Endodermal cell (in vitro differentiated cells): Measurements from ENCODE around the gene USP30. TPM values are rescaled to one million over a fixed set of nuclear protein-coding genes. Genes with fewer than 3 reads are reported as not detected.

ENCODE experiments used
- DNase-seq: peaks from one replicate; pipeline ENCODE4 v3.0.0-alpha.2; 2017
- H3K27ac ChIP-seq: 2 replicates; pipeline ENCODE4 v1.5.1; 2013; ENCODE audit warnings: mild to moderate bottlenecking, low read depth, low read length, moderate library complexity
- H3K27me3 ChIP-seq: 2 replicates; pipeline ENCODE4 v1.6.1; 2013; ENCODE audit warnings: mild to moderate bottlenecking, low read length, moderate library complexity; ENCODE audit not compliant: insufficient read depth, control insufficient read depth, poor library complexity, severe bottlenecking
- H3K36me3 ChIP-seq: 2 replicates; pipeline ENCODE4 v1.7.0; 2013; ENCODE audit warnings: mild to moderate bottlenecking, low read length, moderate library complexity; ENCODE audit not compliant: control insufficient read depth, insufficient read depth
- H3K4me1 ChIP-seq: one replicate; pipeline ENCODE4 v1.7.0; 2013; ENCODE audit warnings: low read length; ENCODE audit not compliant: control insufficient read depth, insufficient read depth
- H3K4me3 ChIP-seq: 2 replicates; pipeline ENCODE4 v1.5.1; 2013; ENCODE audit warnings: mild to moderate bottlenecking, low read length, moderate library complexity
- H3K9ac ChIP-seq: 2 replicates; pipeline ENCODE4 v1.6.1; 2013; ENCODE audit warnings: mild to moderate bottlenecking, low read length, moderate library complexity; ENCODE audit not compliant: poor library complexity, severe bottlenecking; ENCODE audit errors: extremely low read depth
- H3K9me3 ChIP-seq: 2 replicates; pipeline ENCODE4 v1.6.1; 2013; ENCODE audit warnings: mild to moderate bottlenecking, low read length, moderate library complexity; ENCODE audit not compliant: control insufficient read depth
- H3K27ac Mint-ChIP-seq: 2 replicates; pipeline ENCODE4 v1.8.0; 2020; ENCODE audit warnings: mixed read lengths
- H3K27me3 Mint-ChIP-seq: 2 replicates; pipeline ENCODE4 v1.8.0; 2021; ENCODE audit warnings: mild to moderate bottlenecking, mixed read lengths; ENCODE audit not compliant: insufficient read depth
- H3K36me3 Mint-ChIP-seq: 2 replicates; pipeline ENCODE4 v1.8.0; 2020; ENCODE audit warnings: low read depth, mixed read lengths
- H3K4me1 Mint-ChIP-seq: 2 replicates; pipeline ENCODE4 v1.8.0; 2020; ENCODE audit warnings: mixed read lengths
- H3K4me3 Mint-ChIP-seq: 2 replicates; pipeline ENCODE4 v1.8.0; 2020; ENCODE audit warnings: mild to moderate bottlenecking, moderate library complexity, mixed read lengths
- H3K9me3 Mint-ChIP-seq: 2 replicates; pipeline ENCODE4 v1.8.0; 2020; ENCODE audit warnings: mild to moderate bottlenecking, mixed read lengths
- CTCF ChIP-seq: fragments of 200-600 bp; sonication (generic); conservative IDR thresholded peaks from 2 replicates; pipeline ENCODE4 v1.5.0; 2021; ENCODE audit warnings: antibody characterized with exemption, mild to moderate bottlenecking
- WGBS, 2 experiments: methylation state at CpG; one replicate each; pipeline versions ENCODE4 v1.1.5 to v1.1.7; 2013; ENCODE audit warnings: missing lambda C conversion rate in 2 of 2, mixed read lengths in 1 of 2; ENCODE audit not compliant: insufficient coverage in 1 of 2, insufficient read length in 1 of 2; 5-methylcytosine and 5-hydroxymethylcytosine counted together
- total RNA-seq, 2 donors: library from RNA; stranded (reverse); fragmentation: NEBNext Ultra II Directional in 1 of 2; extraction: Animal tissue kit (Norgen Biotek cat#: 25700) in 1 of 2; gene quantifications; 2 replicates in 1 of 2; 3 replicates in 1 of 2; pipeline ENCODE4 v1.2.1, GENCODE V29; 2021

Gene USP30
- total RNA-seq, 2 donors from 2014 or later = 6.3 to 10.8 TPM

GRCh38 chr12:109016978-109017377, 35.4 kb upstream of the USP30 start:
- Mint-ChIP-seq H3K27me3 (peaks cover 19% of the 10 kb centered on the region), H3K36me3 (no peaks in the 10 kb centered on the region), H3K4me1 (no peaks in the 10 kb centered on the region), H3K27ac (no peak overlapping the region), H3K9me3 (no peaks in the 10 kb centered on the region), H3K4me3 (no peak overlapping the region)
- TF ChIP-seq CTCF = no peak
- no peak overlapping the region for H3K9ac ChIP-seq
- no peaks in the 10 kb centered on the region for H3K9me3 ChIP-seq
- no peak overlapping the region for H3K27ac ChIP-seq
- peak; percentile 18 for DNase-seq
- H3K27me3 ChIP-seq = no peaks in the 10 kb centered on the region
- no peaks in the 10 kb centered on the region for H3K36me3 ChIP-seq
- WGBS, 2 experiments = 76 to 91% methylated on average over 5 to 6 of the region's 6 CpGs
- H3K4me1 ChIP-seq = no peaks in the 10 kb centered on the region
- no peak overlapping the region for H3K4me3 ChIP-seq

- no peak for DNase-seq
- Mint-ChIP-seq H3K9me3 (no peaks in the 10 kb centered on the region), H3K4me3 (no peak overlapping the region), H3K36me3 (no peaks in the 10 kb centered on the region), H3K4me1 (no peaks in the 10 kb centered on the region), H3K27me3 (peaks cover 26% of the 10 kb centered on the region), H3K27ac (no peak overlapping the region)
- no peaks in the 10 kb centered on the region for H3K9me3 ChIP-seq
- H3K27ac ChIP-seq = no peak overlapping the region
- H3K9ac ChIP-seq = no peak overlapping the region
- no peaks in the 10 kb centered on the region for H3K4me1 ChIP-seq
- H3K27me3 ChIP-seq = peaks cover 4% of the 10 kb centered on the region
- no peaks in the 10 kb centered on the region for H3K36me3 ChIP-seq
- H3K4me3 ChIP-seq = no peak overlapping the region
- TF ChIP-seq CTCF = no peak
- WGBS, 2 experiments = 81 to 87% methylated on average over 4 of the region's 4 CpGs
These were observed 34.1 kb upstream of the USP30 start for GRCh38 chr12:109018296-109018695.

GRCh38 chr12:109020146-109020795, 32.1 kb upstream of the USP30 start:
- Histone ChIP-seq H3K36me3 (no peaks in the 10 kb centered on the region), H3K4me1 (no peaks in the 10 kb centered on the region), H3K27ac (peak overlapping the region; percentile 70), H3K4me3 (no peak overlapping the region), H3K9ac (no peak overlapping the region), H3K27me3 (peaks cover 4% of the 10 kb centered on the region), H3K9me3 (no peaks in the 10 kb centered on the region)
- H3K36me3 Mint-ChIP-seq = no peaks in the 10 kb centered on the region
- H3K4me3 Mint-ChIP-seq = no peak overlapping the region
- no peaks in the 10 kb centered on the region for H3K4me1 Mint-ChIP-seq
- no peaks in the 10 kb centered on the region for H3K9me3 Mint-ChIP-seq
- DNase-seq = no peak
- H3K27me3 Mint-ChIP-seq = peaks cover 22% of the 10 kb centered on the region
- no peak overlapping the region for H3K27ac Mint-ChIP-seq
- 64 to 88% methylated on average over 4 to 7 of the region's 7 CpGs for WGBS, 2 experiments
- TF ChIP-seq CTCF = no peak
